GM19240 (cell line): ENCODE measurements around the gene SMIM38.

ENCODE experiments used
- DNase-seq: peaks from one replicate; pipeline ENCODE4 v3.0.0; 2011; ENCODE audit warnings: low spot score; ENCODE audit not compliant: insufficient read length

SMIM38 gene

DNA sequence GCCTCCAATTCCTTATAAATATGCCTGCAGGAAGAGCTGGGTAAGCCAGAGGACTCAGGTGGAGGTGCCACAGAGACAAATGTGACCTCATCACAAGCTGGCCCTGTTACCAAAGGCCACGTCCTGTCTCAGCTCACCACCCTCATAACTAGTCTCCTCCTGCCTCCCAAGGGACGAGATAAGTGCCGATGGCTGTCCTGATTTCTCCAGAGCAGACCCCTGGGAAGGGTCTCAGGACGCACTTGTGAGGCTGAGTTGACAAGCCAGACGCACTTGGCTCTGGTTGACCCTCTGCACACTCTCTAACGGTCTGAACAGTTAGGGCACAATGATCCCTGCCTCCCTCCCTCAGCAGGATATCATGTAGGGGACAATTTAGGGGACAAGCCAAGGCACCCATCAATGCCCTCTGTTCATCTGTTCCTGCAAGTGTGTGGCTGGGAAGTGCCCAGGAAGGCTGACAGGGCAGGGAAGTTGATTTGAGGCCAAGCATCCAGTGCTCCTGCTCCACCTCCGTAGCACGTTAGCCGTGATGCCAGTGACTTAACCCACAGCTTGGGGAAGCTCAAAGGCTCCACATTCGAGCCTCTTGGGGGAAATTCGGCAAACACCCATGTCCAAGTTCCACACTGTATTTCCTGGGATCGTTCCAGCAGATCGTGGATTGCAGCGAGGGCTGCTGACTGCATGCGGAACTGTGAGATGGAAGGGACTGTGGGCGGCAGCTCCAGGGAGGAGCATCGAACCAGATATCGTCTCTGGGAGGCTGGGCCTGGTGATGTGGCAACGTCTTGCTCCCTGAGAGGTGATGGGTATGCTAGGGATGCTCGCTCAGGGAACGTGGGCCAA, 2.8 kb downstream of the SMIM38 start:
- DNase-seq: no peak

DNA sequence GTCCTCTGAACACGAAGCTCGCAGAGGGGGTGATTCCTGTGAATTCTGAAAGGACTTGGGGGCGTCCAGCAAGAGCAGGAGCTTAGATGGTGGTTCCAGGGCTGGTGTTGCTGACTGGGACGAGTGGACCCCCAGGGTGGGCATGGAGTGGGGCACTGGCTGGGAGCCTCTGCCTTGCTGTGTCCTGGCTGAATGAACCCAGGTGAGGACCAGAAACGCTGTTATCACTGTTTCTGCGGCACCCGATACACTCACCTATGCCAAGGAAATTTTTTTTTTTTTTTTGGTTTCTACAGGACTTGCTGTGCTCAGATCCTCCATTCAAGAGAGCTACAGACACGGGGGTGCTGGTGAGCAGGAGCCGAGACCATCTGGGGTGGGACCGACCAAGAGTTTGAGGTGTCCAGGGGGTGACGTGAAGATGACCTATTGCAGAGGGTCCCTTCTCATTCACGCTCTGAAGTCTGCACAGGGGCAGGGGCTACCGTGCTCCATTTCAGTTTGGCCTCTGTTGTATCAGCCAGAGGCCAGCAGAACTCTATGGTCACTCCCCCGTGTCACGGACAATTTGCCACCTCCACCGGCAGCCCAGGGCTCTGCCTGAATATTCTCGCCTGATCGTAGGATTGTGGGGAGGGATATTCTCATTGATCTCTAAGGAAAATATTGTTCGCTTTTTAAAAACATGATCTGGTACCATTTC, 3.6 kb downstream of the SMIM38 start:
- DNase-seq: no peak

DNA sequence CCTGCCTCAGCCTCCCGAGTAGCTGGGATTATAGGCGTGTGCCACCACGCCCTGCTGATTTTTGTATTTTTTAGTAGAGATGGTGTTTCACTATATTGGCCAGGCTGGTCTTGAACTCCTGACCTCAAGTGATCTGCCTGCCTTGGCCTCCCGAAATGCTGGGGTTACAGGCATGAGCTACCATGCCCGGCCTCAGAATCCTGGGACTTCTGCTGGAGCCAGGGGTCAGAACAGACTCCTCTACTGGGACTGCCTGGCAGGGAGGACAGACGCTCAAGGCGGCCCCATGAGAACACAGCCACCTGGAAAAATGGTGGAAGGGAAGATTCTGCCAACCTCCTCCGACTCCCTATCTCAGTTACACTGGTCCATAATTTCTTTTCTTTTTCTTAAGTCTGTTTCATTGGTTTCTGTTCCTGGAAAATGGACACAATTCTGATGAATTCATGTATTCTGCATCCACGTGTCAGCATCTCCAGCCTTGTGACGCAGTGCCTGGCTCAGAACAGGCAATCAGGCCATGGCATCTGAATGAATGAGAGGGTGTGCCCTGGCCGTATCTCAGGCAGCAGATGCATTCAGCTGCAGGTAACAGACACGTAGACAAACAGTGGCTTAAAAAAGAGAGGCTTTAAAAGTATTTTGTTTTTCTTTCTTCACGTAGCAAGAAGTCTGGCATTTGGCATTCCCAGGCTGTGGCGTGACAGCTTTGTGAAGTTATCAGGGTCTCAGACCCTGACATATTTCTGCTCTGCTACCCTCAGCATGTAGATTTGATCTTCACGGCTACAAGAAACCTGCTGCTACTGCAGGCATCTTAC, 4.8 kb downstream of the SMIM38 start:
- DNase-seq: no peak

DNA sequence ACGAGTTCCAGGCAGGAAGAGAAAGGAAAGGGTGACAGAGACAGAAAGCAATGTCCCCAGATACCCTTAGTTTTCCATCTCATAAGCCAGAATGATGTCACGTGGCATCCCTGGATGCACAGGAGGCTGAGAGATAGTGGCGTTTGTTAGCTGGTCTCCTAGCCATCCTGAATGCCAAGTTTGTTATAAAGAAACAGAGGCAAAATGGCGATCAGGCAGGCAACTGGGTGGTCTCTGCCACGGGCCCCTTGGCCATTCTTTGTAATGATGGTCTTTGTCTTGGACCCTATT, 5.3 kb downstream of the SMIM38 start:
- no peak for DNase-seq

DNA sequence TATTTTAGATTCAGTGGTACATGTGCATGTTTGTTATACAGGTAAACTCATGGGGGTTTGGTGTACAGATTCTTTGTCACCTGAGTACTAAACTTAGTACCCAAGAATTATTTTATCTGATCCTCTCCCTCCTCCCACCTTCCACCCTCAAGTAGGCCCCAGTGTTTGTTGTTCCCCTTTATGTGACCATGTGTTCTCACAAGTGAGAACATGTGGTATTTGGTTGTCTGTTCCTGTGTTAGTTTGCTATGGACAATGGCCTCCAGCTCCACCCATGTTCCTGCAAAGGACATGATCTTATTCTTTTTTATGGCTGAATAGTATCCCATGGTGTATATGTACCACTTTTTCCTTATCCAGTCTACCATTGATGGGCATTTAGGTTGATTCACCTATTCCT, 6.8 kb downstream of the SMIM38 start:
- no peak for DNase-seq

DNA sequence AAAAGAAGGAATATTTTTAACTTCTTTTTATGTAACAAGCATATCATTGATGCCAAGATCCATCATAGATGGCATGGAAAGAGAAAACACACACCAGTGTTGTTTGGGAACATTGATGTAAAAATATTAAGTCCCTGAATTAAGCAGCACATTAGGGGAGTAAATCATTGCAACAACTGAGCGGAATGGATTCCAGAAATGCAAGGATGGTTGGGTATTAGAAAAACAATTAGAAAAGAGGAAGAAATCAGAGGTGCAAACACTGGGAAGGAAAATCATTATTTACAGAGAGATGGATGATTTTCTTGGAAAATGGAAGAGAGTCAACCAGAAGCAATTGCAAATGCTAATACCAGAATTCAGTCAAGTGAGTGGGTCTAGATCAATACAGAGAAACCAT, 8.1 kb downstream of the SMIM38 start:
- DNase-seq: no peak

DNA sequence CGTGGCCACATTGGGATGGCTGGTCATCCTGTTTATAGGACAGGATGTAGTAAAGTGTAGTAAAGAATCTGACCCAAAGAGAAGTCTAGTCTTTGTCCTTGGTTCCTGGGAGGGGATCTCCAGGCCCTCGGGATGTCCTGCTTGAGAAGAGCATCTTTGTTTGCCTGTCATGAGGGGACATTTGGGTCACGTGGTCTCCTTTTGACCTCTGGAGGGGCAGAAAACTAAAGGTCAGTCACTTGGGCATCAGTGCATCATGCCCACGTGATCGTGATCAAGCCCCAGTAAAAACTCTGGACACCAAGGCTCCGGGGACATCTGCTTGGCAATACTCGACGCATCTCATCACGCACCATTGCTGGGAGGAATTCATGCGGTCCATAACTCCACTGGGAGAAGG, 9.1 kb downstream of the SMIM38 start:
- no peak for DNase-seq

DNA sequence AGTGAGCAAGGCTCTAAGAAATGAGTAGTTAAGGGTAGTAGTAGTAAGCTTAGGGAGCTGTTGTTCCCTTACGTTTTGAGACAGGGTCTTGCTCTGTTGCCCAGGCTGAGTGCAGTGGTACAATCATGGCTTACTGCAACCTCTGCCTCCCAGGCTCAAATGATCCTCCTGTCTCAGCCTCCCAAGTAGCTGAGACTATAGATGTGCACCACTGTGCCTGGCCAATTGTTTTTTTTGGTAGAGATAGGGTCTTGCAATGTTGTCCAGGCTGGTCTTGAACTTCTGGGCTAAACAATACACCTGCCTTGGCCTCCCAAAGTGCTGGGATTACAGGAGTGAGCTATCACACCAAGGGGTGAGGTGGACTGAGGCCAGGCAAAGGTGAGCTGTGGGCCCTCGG, 10.0 kb downstream of the SMIM38 start:
- no peak for DNase-seq

DNA sequence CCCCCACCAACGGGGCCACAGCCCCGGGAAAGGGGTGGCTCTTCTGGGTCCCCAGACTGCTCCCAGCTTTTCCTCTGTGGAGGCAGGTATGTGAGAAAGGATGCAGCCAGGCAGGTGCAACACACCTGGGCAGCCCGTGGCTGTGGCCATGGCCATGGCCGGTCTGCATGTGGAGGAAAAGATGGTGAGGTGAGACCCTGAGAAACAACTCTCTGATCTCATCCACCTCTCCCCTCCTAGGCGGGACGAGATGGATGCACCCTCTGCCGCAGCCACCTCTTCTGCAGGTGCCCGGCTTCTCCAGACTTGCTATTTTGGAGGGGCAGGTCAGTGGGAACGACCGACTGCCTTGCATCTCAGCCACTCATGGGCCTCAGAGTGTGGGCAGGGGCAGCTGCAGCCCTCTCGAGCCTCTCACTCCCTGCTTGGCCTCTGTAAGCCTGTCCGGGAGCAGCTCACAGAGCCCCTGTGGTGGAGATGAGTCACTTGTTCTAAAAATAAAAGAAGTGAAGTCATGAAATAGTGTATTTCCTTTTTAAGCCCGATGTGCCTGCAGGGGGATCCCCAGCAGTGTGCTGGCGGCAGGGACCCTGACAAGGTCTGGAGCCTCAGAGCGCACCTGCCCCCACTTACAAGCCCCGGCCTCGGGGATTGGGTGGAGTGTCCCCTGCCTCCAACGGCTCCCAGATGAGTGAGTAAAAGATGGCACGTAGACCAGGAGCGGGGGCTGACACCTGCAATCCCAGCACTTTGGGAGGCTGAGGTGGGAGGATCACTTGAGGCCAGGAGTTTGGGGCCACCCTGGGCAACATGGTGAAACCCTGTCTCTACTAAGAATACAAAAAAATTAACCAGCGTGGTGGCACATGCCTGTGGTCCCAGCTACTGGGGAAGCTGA, 10.7 kb downstream of the SMIM38 start:
- DNase-seq: peak; percentile 85

DNA sequence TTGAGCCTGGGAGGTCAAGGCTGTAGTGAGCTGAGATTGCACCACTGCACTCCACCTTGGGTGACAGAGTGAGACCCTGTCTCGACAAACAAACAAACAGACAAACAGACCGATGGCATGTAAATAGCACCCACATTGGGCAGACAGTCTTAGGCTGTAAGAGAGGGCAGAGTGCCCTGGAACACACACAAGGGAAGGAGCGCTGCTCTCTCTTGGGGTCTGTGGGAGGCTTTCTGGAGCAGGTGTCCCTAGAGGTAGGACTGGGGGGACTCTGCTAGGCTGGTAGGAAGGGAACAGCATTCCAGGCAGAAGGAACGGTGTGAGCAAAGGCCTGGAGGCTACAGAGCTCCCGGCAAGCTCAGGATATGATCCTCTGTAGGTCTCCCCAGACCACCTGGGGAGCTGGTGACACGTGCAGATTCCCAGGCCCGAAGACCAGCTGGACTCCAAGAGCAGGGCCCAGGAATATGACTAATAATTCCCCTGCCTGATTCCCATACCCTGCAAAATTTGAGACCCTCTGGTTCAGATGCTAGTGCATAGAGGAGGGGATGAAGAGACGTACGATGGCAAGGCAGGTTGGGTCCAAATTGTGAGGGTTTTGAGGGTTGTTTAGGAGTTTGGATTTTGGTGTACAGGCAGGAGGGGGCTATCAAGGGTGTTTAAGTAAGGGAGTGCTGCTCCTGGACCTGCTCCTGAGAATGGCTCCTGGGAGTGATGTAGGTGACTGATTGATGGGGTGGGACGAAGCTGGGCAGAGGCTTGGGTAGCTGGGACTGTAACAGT, 11.6 kb downstream of the SMIM38 start:
- no peak for DNase-seq

DNA sequence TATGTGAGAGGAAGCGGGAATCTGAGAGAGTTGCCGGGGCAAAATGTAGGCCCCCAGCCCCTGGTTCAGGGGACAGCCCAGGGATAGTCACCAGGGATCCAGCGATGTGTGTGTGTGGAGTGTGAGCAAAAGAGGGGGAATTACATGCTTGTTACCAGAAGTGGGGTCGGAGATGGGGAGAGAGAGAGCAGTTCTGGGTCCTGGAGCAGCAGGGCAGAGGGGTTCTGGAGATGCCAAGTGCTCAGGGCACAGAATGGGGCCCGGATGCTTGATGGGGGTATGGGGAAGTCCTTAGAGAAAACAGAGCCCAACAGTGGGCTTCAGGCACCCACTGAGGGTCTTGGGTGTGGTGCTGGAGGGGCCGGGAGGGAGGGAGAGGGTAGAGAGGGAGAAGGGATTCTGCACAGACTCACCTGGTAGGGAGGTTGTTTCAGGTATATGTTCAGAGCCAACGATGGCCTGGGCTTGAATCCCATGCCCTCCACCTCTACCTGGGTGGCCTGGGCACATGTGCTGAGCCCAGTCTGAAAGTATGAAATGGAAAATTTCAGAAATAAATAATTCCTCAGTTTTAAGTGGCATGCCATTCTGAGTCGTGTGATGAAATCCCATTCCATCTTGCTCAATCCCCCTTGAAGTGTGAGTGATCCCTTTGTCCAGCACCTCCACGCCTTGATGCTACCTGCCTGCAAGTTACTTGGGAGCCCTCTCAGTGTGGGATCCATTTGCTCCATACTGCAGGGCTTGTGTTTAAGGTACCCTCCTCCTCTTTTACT, 12.4 kb downstream of the SMIM38 start:
- DNase-seq: no peak

DNA sequence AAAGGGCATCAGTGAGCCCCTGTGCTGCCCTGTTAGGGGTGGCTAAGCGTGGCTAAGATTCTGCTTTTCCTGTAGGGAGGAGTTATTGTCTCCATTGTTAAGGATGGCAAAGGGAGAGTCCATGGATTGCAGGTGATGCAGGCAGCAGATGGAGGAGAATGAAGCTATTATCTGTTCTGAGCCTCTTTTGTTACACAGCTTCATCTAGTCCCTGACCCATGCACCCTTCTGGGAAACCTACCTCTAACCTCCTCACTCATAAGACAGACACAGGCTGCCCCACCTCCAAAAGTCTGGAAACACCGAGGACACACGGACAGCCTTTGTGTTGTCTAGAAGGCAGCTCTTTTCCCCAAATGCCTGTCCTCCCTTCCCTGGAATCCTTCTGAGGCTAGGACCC, 13.7 kb downstream of the SMIM38 start:
- DNase-seq: no peak

DNA sequence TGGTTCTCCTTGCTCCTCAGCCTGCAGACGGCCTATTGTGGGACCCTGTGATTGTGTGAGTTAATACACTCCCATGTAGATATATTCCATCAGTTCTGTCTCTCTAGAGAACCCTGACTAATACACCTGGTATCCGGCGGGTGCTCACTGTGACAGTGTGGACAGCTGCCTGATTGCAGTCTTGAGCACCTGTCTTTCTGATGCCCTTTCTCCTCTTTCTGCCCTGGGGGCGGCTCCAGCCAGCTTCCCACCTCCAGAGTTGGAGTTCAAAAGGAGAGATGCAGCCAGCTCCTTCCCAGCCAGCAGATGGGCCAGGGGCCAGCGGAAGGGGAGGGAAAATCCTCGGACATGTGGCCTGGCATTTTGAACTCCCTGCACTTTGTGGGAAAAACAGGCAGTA, 15.0 kb downstream of the SMIM38 start:
- no peak for DNase-seq

DNA sequence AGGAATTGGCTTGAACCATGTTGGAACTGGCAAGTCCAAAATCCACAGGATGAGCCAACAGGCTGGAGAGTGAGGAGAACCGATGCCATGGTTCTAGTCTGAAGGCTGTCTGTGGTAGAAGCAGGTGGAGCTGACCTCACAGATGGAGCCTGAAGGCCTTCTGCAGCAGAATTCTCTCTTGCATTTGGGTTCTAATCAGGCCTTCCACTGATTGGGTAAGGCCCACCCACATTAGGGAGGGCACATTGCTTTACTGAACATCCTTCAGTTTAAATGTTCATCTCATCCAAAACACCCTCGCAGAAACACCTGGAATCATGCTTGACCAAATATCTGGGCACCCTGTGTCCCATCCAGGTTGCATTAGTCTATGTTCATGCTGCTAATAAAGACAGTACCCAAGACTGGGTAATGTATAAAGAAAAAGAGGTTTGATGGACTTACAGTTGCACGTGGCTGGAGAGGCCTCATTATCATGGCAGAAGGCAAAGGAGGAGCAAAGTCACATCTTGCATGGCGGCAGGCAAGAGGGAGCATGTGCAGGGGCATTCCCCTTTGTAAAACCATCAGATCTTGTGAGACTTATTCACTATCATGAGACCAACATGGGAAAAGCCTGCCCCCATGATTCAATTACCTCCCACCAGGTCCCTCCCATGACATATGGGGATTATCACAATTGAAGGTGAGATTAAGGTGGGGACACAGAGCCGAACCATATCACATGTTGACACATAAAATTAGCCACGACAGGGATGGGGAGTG, 15.9 kb downstream of the SMIM38 start:
- no peak for DNase-seq

DNA sequence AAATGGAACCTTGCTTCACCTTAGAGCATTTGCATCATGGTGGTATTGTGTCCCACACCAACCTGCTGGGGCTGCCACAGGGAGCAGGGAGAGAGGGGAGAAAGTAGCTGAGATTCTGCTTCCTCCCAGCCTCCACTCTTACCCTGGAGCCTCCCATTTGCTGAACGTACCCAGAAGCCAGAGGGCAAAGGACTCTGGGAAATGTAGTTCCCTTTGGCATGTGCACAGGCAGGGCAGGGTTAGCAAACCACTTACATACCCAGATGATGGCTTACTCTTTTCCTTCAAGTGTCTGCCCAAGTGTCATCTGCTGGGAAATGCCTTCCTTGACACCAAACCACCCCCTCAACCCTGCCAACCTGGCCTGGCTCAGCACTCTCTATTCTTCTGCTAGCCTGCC, 16.9 kb downstream of the SMIM38 start:
- DNase-seq: no peak

DNA sequence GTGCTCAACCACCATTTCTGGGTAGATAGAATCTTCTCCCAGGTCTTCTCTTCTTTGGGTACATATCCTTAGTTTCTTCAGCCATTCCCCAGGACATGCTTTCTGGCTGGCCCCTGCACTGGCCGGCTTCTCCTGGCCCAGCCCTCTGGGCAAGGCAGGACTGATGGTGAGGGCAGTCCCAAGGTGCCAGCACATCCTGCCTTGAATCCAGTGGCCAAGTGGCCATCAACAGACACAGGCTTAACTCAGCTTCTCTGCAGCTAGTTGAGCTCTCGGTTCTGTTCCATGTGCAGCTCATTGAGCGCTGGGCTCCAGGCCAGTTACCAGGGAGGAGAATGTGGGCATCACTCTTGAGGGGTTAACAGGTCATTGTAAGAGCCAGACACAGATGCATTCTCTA, 17.6 kb downstream of the SMIM38 start:
- no peak for DNase-seq

DNA sequence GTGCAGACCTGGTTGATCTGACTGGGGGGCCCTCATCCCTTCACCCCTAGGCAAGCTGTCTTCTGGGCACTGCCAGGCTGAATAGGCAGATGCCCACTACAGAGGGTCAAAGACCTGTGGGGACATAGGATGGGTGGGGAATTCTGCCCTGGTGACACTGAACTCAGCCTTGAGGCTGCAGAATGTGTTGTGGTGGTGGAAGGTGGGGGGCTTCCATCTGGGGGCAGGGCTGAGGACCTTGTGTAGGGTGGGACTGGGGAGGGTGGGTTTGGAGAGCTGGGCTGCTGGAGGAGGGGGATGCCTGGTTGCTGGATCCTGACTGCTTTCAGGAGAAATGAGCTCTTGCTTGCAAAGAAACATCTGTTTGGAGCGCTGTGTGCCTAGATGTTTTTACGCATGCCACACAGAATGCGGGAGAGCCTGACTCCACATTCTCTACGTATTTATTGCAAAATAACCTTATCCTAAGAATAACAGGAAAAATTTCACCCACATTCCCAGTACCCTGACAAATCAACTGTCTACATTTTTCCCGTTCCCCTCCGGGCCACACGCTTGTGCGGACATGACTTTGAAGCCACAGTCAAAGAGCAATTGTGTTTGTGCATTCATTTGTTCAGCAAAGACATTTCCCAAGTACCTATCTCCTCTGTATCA, 18.3 kb downstream of the SMIM38 start:
- DNase-seq: no peak

DNA sequence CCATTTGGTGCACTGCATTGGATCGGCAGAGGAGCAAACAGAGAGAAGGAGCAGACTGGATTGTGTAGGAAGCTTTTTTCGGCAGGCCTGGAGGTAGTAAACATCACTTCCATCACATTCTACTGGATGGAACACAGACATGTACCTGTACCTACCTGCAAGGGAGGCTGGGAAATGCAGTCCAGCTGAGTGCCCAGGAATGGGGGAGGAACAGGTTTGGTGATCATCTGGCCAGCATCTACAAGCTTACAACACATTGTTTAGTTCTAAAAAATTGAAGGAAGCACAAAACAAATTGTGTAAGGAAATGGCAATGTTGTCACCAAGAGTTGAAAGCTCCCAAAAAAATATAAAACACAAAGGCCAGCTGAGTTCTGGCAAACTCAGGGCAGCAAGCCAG, 19.1 kb downstream of the SMIM38 start:
- DNase-seq: no peak
